Keratinocyte (primary cell): Measurements from ENCODE around the gene OR8B2. TPM values are rescaled to one million over a fixed set of nuclear protein-coding genes. Genes with fewer than 3 reads are reported as not detected.

Experiments
- DNase-seq: peaks from one replicate; pipeline ENCODE4 v3.0.0-alpha.2; 2011; ENCODE audit warnings: low read depth, missing footprints, low spot score
- FAIRE-seq: peaks from 2 replicates; lab custom pipeline; 2011; peaks lifted over from hg19 to GRCh38; lab: Jason Lieb, UNC
- H2AFZ ChIP-seq: 2 replicates; pipeline ENCODE4 v1.6.0; 2012; ENCODE audit warnings: low read length, control low read depth, inconsistent platforms; ENCODE audit not compliant: control insufficient read depth
- H3K27ac ChIP-seq: 2 replicates; pipeline ENCODE4 v1.5.1; 2011; ENCODE audit warnings: low read length; ENCODE audit not compliant: control insufficient read depth, insufficient read depth
- H3K27me3 ChIP-seq: 3 replicates; pipeline ENCODE4 v1.6.0; 2011; ENCODE audit warnings: low read length; ENCODE audit not compliant: control insufficient read depth, insufficient read depth; ENCODE audit errors: extremely low read depth
- H3K36me3 ChIP-seq, 2 experiments: 2 replicates in 1 of 2; 3 replicates in 1 of 2; pipeline ENCODE4 v1.5.1; 2011; ENCODE audit warnings: low read length in 2 of 2, mild to moderate bottlenecking in 1 of 2; ENCODE audit not compliant: control insufficient read depth in 2 of 2, insufficient read depth in 2 of 2; ENCODE audit errors: extremely low read depth in 1 of 2
- H3K4me1 ChIP-seq: 3 replicates; pipeline ENCODE4 v1.5.1; 2011; ENCODE audit warnings: low read length; ENCODE audit not compliant: control insufficient read depth, insufficient read depth; ENCODE audit errors: extremely low read depth
- H3K4me2 ChIP-seq: 3 replicates; pipeline ENCODE4 v1.6.0; 2011; ENCODE audit warnings: low read depth, low read length; ENCODE audit not compliant: control insufficient read depth, insufficient read depth; ENCODE audit errors: extremely low read depth
- H3K4me3 ChIP-seq, 3 experiments: fragments of 200-600 bp in 1 of 3; sonication (generic) in 1 of 3; 2 replicates in 2 of 3; 3 replicates in 1 of 3; pipeline ENCODE4 v1.5.1; 2011 to 2016; ENCODE audit warnings: low read length in 3 of 3, mild to moderate bottlenecking in 3 of 3, control low read depth in 2 of 3, inconsistent platforms in 1 of 3, low read depth in 1 of 3, mixed read lengths in 1 of 3, mixed run types in 1 of 3, moderate library complexity in 1 of 3; ENCODE audit not compliant: control insufficient read depth in 2 of 3, insufficient read depth in 2 of 3; ENCODE audit errors: extremely low read depth in 1 of 3
- H3K79me2 ChIP-seq: 2 replicates; pipeline ENCODE4 v1.6.0; 2012; ENCODE audit warnings: low read length; ENCODE audit not compliant: control insufficient read depth, insufficient read depth
- H3K9ac ChIP-seq: 3 replicates; pipeline ENCODE4 v1.6.0; 2011; ENCODE audit warnings: low read length; ENCODE audit not compliant: control insufficient read depth, insufficient read depth; ENCODE audit errors: extremely low read depth
- H3K9me1 ChIP-seq: 3 replicates; pipeline ENCODE4 v1.6.0; 2011; ENCODE audit warnings: low read length; ENCODE audit not compliant: control insufficient read depth, insufficient read depth; ENCODE audit errors: extremely low read depth
- H3K9me3 ChIP-seq: 2 replicates; pipeline ENCODE4 v1.5.1; 2012; ENCODE audit warnings: low read depth, low read length; ENCODE audit not compliant: control insufficient read depth
- H4K20me1 ChIP-seq: 3 replicates; pipeline ENCODE4 v1.6.0; 2011; ENCODE audit warnings: low read length; ENCODE audit not compliant: control insufficient read depth, insufficient read depth; ENCODE audit errors: extremely low read depth
- CTCF ChIP-seq, 3 experiments: IDR thresholded peaks in 1 of 3; conservative IDR thresholded peaks in 1 of 3; optimal IDR thresholded peaks in 1 of 3; 2 replicates in 2 of 3; 3 replicates in 1 of 3; pipeline versions ENCODE3 to v1.5.1; 2011; ENCODE audit warnings: low read length in 3 of 3, mild to moderate bottlenecking in 3 of 3, moderate library complexity in 2 of 3, control low read depth in 1 of 3, inconsistent platforms in 1 of 3; ENCODE audit not compliant: insufficient read depth in 2 of 3; ENCODE audit errors: extremely low read depth in 1 of 3
- EZH2 ChIP-seq: IDR thresholded peaks from one replicate; pipeline ENCODE4 v1.6.1; 2012; ENCODE audit warnings: inconsistent platforms, mild to moderate bottlenecking, low read length, moderate library complexity
- dilution Hi-C: fragments of 300-500 bp; cut with MboI; formaldehyde crosslinking; loops from one replicate; pipeline ENCODE4 v1.7.0; 2020; ENCODE audit warnings: low sequenced_read_pairs; ENCODE audit not compliant: extremely low pct_ligation_motif_present
- polyA minus RNA-seq, 3 experiments: library from RNA; depleted of rRNA, polyadenylated mRNA; stranded (reverse); fragments of >200 nt; gene quantifications; 1 replicate in 1 of 3; 2 replicates in 1 of 3; 3 replicates in 1 of 3; pipeline ENCODE4 v1.2.3, GENCODE V29; 2011
- polyA plus RNA-seq, 5 experiments: library from polyadenylated mRNA; depleted of rRNA in 3 of 5; stranded (reverse) in 3 of 5; stranded (forward) in 1 of 5; unstranded in 1 of 5; fragments of >200 nt; gene quantifications; 1 replicate in 1 of 5; 2 replicates in 3 of 5; 3 replicates in 1 of 5; pipeline versions ENCODE4 v1.2.1 to v1.2.3, GENCODE V29; 2011 to 2012; ENCODE audit warnings: missing spikeins in 2 of 5, low read depth in 1 of 5, low replicate concordance in 1 of 5

The OR8B2 gene, protein sequence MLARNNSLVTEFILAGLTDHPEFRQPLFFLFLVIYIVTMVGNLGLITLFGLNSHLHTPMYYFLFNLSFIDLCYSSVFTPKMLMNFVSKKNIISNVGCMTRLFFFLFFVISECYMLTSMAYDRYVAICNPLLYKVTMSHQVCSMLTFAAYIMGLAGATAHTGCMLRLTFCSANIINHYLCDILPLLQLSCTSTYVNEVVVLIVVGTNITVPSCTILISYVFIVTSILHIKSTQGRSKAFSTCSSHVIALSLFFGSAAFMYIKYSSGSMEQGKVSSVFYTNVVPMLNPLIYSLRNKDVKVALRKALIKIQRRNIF
- not detected in 3 replicates for polyA plus RNA-seq
- polyA plus RNA-seq (2011; ENCODE audit: low read depth): not detected
- polyA plus RNA-seq (2011; cell fraction: cytosol; rRNA removed): not detected in 2 replicates
- not detected in 2 replicates for polyA plus RNA-seq (2011; cell fraction: nucleus; rRNA removed)
- not detected in 2 replicates for polyA plus RNA-seq (2012; ENCODE audit: low replicate concordance)
- polyA minus RNA-seq: not detected in 3 replicates
- not detected for polyA minus RNA-seq (2011; cell fraction: cytosol; rRNA and poly(A)+ RNA removed)
- not detected in 2 replicates for polyA minus RNA-seq (2011; cell fraction: nucleus; rRNA and poly(A)+ RNA removed)

GRCh38 chr11:124384399-124384798, at the start of gene OR8B2:
TSS of gene OR8B2 (minus strand) at chr11:124384499. CDS start at chr11:124383343, 1,156 bp downstream.
- no peaks in the 10 kb centered on the region for H3K4me1 ChIP-seq
- TF ChIP-seq CTCF (optimal IDR thresholded peaks at IDR 0.05 in 1 of 3, IDR thresholded peaks at IDR 0.05 in 1 of 3, conservative IDR thresholded peaks at IDR 0.05 in 1 of 3; ENCODE audit: extremely low read depth in 1 of 3, insufficient read depth in 2 of 3, low read length in 3 of 3): no peak
- TF ChIP-seq EZH2: no peak
- H3K36me3 ChIP-seq: no peaks in the 10 kb centered on the region
- H3K9me1 ChIP-seq: no peaks in the 10 kb centered on the region
- no peaks in the 10 kb centered on the region for H3K27me3 ChIP-seq
- H3K9me3 ChIP-seq: no peaks in the 10 kb centered on the region
- H3K79me2 ChIP-seq: no peaks in the 10 kb centered on the region
- no peak within 1 kb of the TSS for H3K9ac ChIP-seq
- FAIRE-seq (peak; percentile 43), DNase-seq (no peak)
- no peaks in the 10 kb centered on the region for H4K20me1 ChIP-seq
- dilution Hi-C loops: no loop called here
- no peak within 1 kb of the TSS for H3K4me3 ChIP-seq
- H3K27ac ChIP-seq: no peak within 1 kb of the TSS
- H3K4me2 ChIP-seq: no peak within 1 kb of the TSS
- no peak within 1 kb of the TSS for H2AFZ ChIP-seq

- no peaks in the 10 kb centered on the region for H3K9me3 ChIP-seq
- H4K20me1 ChIP-seq: no peaks in the 10 kb centered on the region
- FAIRE-seq (no peak), DNase-seq (no peak)
- H3K79me2 ChIP-seq: no peaks in the 10 kb centered on the region
- no peak overlapping the region for H2AFZ ChIP-seq
- dilution Hi-C loops: no loop called here
- no peak for TF ChIP-seq EZH2
- no peak for TF ChIP-seq CTCF (optimal IDR thresholded peaks at IDR 0.05 in 1 of 3, IDR thresholded peaks at IDR 0.05 in 1 of 3, conservative IDR thresholded peaks at IDR 0.05 in 1 of 3; ENCODE audit: extremely low read depth in 1 of 3, insufficient read depth in 2 of 3, low read length in 3 of 3)
- no peaks in the 10 kb centered on the region for H3K4me1 ChIP-seq
- H3K4me3 ChIP-seq: no peak overlapping the region
- no peaks in the 10 kb centered on the region for H3K9me1 ChIP-seq
- H3K4me2 ChIP-seq: no peak overlapping the region
- no peak overlapping the region for H3K9ac ChIP-seq
- no peaks in the 10 kb centered on the region for H3K27me3 ChIP-seq
- H3K27ac ChIP-seq: no peak overlapping the region
- no peaks in the 10 kb centered on the region for H3K36me3 ChIP-seq
Measured at GRCh38 chr11:124429599-124429998, 45.3 kb upstream of the OR8B2 start.
